ENCODE results near the gene ECHS1. TPM values are rescaled to one million over a fixed set of nuclear protein-coding genes. Genes with fewer than 3 reads are reported as not detected.

The ECHS1 gene
- total RNA-seq, 2 experiments from 2014 or later: 60.2 to 64.8 TPM

- Mint-ChIP-seq H3K9me3 (no peaks in the 10 kb centered on the region), H3K36me3 (peaks cover 3% of the 10 kb centered on the region), H3K4me3 (no peak overlapping the region), H3K4me1 (ENCODE audit: low read depth) (peaks cover 4% of the 10 kb centered on the region), H3K27ac (no peak overlapping the region), H3K27me3 (peaks cover 3% of the 10 kb centered on the region)
- CTCF ChIA-PET: interaction anchor here (1.4 kb wide), 1 partner anchor 24 kb away, joined by 8 read pairs; no protein-coding TSS in a partner anchor
- no peak for DNase-seq
- POLR2A ChIA-PET: no interaction called here
- intact Hi-C loops (cut with micrococcal nuclease): no loop called here
Measured at GRCh38 chr10:133353988-133354605, 19.1 kb downstream of the ECHS1 start.

- no peak for DNase-seq
- Mint-ChIP-seq H3K4me1 (ENCODE audit: low read depth) (peaks cover 7% of the 10 kb centered on the region), H3K4me3 (no peak overlapping the region), H3K36me3 (peaks cover 3% of the 10 kb centered on the region), H3K27ac (no peak overlapping the region), H3K9me3 (no peaks in the 10 kb centered on the region), H3K27me3 (peaks cover 5% of the 10 kb centered on the region)
- intact Hi-C loops (cut with micrococcal nuclease): no loop called here
- POLR2A ChIA-PET: no interaction called here
- CTCF ChIA-PET: interaction anchor here (1.4 kb wide), 1 partner anchor 24 kb away, joined by 8 read pairs; no protein-coding TSS in a partner anchor
Measured at GRCh38 chr10:133353202-133353959, 19.8 kb downstream of the ECHS1 start.

- CTCF ChIA-PET: interaction anchor here (0.6 to 1.1 kb wide), 2 partner anchors 22 to 44 kb away, joined by 3 read pairs; no protein-coding TSS in a partner anchor
- Mint-ChIP-seq H3K27me3 (peaks cover 5% of the 10 kb centered on the region), H3K36me3 (peaks cover 3% of the 10 kb centered on the region)
Measured at GRCh38 chr10:133351408-133352318, 21.5 kb downstream of the ECHS1 start.

DNA sequence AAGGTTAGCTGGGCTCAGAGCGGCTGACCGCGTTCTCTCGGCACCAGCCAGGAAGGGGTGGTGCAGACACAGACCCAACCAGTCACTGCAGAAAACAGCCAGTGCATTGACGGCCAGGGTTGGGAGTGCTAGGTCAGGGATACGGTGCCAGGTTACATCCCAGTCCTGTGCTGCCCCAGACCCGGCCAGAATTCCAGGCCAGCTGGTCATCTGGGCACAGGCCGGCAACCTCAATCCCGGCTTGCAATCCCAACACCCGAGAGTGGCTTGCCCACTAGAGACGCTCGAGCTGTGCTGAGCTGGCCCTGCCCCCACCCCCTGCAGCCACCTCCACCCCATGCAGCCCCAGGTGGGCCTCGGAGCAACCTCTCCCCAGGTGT, 22.2 kb downstream of the ECHS1 start:
- no peaks in the 10 kb centered on the region for H3K36me3 Mint-ChIP-seq
- no peaks in the 10 kb centered on the region for H3K9me3 Mint-ChIP-seq
- H3K4me3 Mint-ChIP-seq: no peak overlapping the region
- POLR2A ChIA-PET: no interaction called here
- DNase-seq: no peak
- H3K27ac Mint-ChIP-seq: no peak overlapping the region
- H3K4me1 Mint-ChIP-seq (ENCODE audit: low read depth): peaks cover 3% of the 10 kb centered on the region
- peaks cover 5% of the 10 kb centered on the region for H3K27me3 Mint-ChIP-seq
- CTCF ChIA-PET: interaction anchor here (1.1 kb wide), 1 partner anchor 43 kb away, joined by 3 read pairs; no protein-coding TSS in a partner anchor
- intact Hi-C loops (cut with micrococcal nuclease): no loop called here

More at GRCh38 chr10:133351408-133352318, 21.5 kb downstream of the ECHS1 start:
- intact Hi-C loops (cut with micrococcal nuclease): no loop called here
- H3K9me3 Mint-ChIP-seq: no peaks in the 10 kb centered on the region
- no peak overlapping the region for H3K27ac Mint-ChIP-seq
- DNase-seq: no peak
- peaks cover 7% of the 10 kb centered on the region for H3K4me1 Mint-ChIP-seq (ENCODE audit: low read depth)
- POLR2A ChIA-PET: no interaction called here
- no peak overlapping the region for H3K4me3 Mint-ChIP-seq

- Mint-ChIP-seq H3K27me3 (peaks cover 10% of the 10 kb centered on the region), H3K36me3 (no peaks in the 10 kb centered on the region), H3K4me1 (ENCODE audit: low read depth) (peaks cover 3% of the 10 kb centered on the region), H3K9me3 (no peaks in the 10 kb centered on the region), H3K27ac (no peak overlapping the region), H3K4me3 (no peak overlapping the region)
- ChIA-PET CTCF (no interaction called here), POLR2A (no interaction called here)
- intact Hi-C loops (cut with micrococcal nuclease): no loop called here
- DNase-seq: no peak
Measured at GRCh38 chr10:133350283-133350949, 22.7 kb downstream of the ECHS1 start.

- no peak overlapping the region for H3K27ac Mint-ChIP-seq
- H3K4me1 Mint-ChIP-seq (ENCODE audit: low read depth): peaks cover 3% of the 10 kb centered on the region
- peaks cover 18% of the 10 kb centered on the region for H3K27me3 Mint-ChIP-seq
- no peak overlapping the region for H3K4me3 Mint-ChIP-seq
- POLR2A ChIA-PET: no interaction called here
- H3K9me3 Mint-ChIP-seq: no peaks in the 10 kb centered on the region
- CTCF ChIA-PET: no interaction called here
- intact Hi-C loops (cut with micrococcal nuclease): no loop called here
- no peaks in the 10 kb centered on the region for H3K36me3 Mint-ChIP-seq
- DNase-seq: no peak
Measured at GRCh38 chr10:133349577-133350011, 23.6 kb downstream of the ECHS1 start.

DNA sequence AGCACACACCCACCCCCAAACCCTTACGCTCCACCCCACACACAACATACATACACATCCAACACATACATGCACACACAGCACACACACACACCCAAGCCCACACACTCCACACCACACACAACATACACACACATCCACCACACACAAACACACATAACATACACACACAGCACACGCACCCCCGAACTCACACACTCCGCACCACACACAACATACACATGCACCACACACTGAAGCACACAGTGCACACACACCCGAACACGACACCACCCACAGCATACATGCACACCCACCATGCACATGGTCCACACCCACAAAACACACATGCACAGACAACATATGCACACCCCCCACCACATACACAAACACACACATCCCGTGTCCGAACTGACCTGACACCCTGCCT, 24.0 kb downstream of the ECHS1 start:
- ChIA-PET CTCF (no interaction called here), POLR2A (no interaction called here)
- no peak overlapping the region for H3K4me3 Mint-ChIP-seq
- peaks cover 19% of the 10 kb centered on the region for H3K27me3 Mint-ChIP-seq
- DNase-seq: no peak
- no peaks in the 10 kb centered on the region for H3K9me3 Mint-ChIP-seq
- peaks cover 3% of the 10 kb centered on the region for H3K4me1 Mint-ChIP-seq (ENCODE audit: low read depth)
- H3K27ac Mint-ChIP-seq: no peak overlapping the region
- no peaks in the 10 kb centered on the region for H3K36me3 Mint-ChIP-seq
- intact Hi-C loops (cut with micrococcal nuclease): no loop called here

GRCh38 chr10:133347710-133348517, 25.2 kb downstream of the ECHS1 start:
- Mint-ChIP-seq H3K9me3 (no peaks in the 10 kb centered on the region), H3K4me3 (no peak overlapping the region), H3K27me3 (peaks cover 27% of the 10 kb centered on the region), H3K36me3 (no peaks in the 10 kb centered on the region), H3K4me1 (ENCODE audit: low read depth) (peaks cover 3% of the 10 kb centered on the region), H3K27ac (no peak overlapping the region)
- DNase-seq: no peak
- intact Hi-C loops (cut with micrococcal nuclease): no loop called here
- ChIA-PET CTCF (interaction anchor here (1.0 kb wide), 2 partner anchors 18 to 19 kb away, joined by 4 to 5 read pairs; no protein-coding TSS in a partner anchor), POLR2A (interaction anchor here (0.6 to 0.9 kb wide), 3 partner anchors 10 to 766 kb away, joined by 3 to 4 read pairs (median 4); partner anchors contain the start of gene FUOM)

GRCh38 chr10:133346413-133346812, 26.7 kb downstream of the ECHS1 start:
- intact Hi-C loops (cut with micrococcal nuclease): no loop called here
- H3K4me3 Mint-ChIP-seq: no peak overlapping the region
- H3K4me1 Mint-ChIP-seq (ENCODE audit: low read depth): peaks cover 3% of the 10 kb centered on the region
- no peak for DNase-seq
- peaks cover 31% of the 10 kb centered on the region for H3K27me3 Mint-ChIP-seq
- POLR2A ChIA-PET: interaction anchor here (0.7 kb wide), 1 partner anchor 11 kb away, joined by 3 read pairs; no protein-coding TSS in a partner anchor
- CTCF ChIA-PET: interaction anchor here (1.5 kb wide), 1 partner anchor 17 kb away, joined by 3 read pairs; no protein-coding TSS in a partner anchor
- no peaks in the 10 kb centered on the region for H3K9me3 Mint-ChIP-seq
- no peak overlapping the region for H3K27ac Mint-ChIP-seq
- no peaks in the 10 kb centered on the region for H3K36me3 Mint-ChIP-seq

DNA sequence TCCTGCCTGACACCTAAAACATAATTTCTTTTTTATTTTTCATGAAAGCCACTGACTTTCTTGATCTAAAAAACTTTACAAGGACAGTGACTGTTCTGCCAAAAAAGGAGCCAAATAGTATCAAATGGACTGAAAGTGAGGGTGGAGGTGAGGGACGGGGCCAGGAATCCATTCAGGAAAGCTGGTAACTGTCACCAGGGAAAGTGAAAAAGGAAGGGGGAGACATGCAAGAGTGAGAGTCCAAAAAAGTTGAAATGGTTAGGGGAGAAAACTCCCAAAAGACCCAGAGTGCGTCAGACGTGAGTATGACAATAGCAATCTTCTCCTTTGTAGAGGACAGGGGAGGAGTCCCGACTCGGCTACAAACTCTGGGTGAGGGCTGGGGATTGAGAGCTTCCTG, 28.9 kb downstream of the ECHS1 start:
- H3K4me1 Mint-ChIP-seq (ENCODE audit: low read depth): peaks cover 3% of the 10 kb centered on the region
- H3K27me3 Mint-ChIP-seq: peaks cover 29% of the 10 kb centered on the region
- no peak for DNase-seq
- ChIA-PET POLR2A (no interaction called here), CTCF (no interaction called here)
- no peak overlapping the region for H3K27ac Mint-ChIP-seq
- H3K9me3 Mint-ChIP-seq: no peaks in the 10 kb centered on the region
- H3K36me3 Mint-ChIP-seq: no peaks in the 10 kb centered on the region
- H3K4me3 Mint-ChIP-seq: no peak overlapping the region
- intact Hi-C loops (cut with micrococcal nuclease): no loop called here

DNA sequence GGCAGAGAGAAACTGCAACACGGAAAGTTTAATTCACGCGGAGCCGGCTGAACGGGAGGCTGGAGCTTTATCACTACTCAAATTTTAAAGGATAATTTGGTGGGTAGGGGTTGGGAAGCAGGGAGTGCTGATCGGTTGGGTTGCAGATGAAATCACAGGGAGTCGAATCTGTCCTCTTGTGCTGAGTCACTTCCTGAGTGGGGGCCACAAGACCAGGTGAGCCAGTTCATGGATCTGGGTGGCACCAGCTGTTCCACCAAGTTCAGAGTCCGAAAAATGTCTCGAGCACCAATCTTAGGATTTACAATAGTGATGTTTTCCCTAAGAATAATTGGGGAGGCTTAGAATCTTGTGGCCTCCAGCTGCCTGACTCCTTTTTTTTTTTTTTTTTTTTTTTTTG, 29.6 kb downstream of the ECHS1 start:
- no peaks in the 10 kb centered on the region for H3K36me3 Mint-ChIP-seq
- ChIA-PET CTCF (no interaction called here), POLR2A (no interaction called here)
- H3K27me3 Mint-ChIP-seq: peaks cover 26% of the 10 kb centered on the region
- intact Hi-C loops (cut with micrococcal nuclease): no loop called here
- no peak overlapping the region for H3K27ac Mint-ChIP-seq
- DNase-seq: no peak
- H3K9me3 Mint-ChIP-seq: no peaks in the 10 kb centered on the region
- H3K4me3 Mint-ChIP-seq: no peak overlapping the region
- no peaks in the 10 kb centered on the region for H3K4me1 Mint-ChIP-seq (ENCODE audit: low read depth)
